SHP77 treated with DMSO at 0.1 percent for 48 hours (cell line): Measurements from ENCODE around the gene NOX5.

Experiments used
- DNase-seq: peaks from one replicate; lab custom pipeline; 2025; lab: John Stamatoyannopoulos, UW

NOX5 gene

GRCh38 chr15:69018951-69019350 is 4.5 kb downstream of the NOX5 start:
- DNase-seq, result no peak

- DNase-seq, result no peak
These were observed 7.4 kb downstream of the NOX5 start for GRCh38 chr15:69021895-69022294.

DNA sequence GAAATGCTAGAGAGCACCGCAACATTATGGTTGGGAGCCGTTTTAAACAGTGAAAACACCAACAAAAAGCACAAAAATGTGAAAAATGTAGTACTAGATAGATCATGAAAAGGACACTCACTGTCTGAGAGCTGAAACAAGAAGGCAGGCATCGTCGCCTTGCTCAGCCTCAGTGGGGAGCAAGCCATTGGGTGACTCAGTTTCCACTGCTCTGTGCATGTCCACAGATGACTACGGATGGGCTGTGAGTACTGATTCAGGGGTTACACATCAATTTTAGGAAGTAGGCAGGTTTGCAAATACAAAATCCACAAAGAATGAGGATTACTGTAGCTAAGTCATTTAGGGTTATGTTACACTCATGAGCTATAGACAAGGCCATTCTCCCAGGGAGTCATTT is 10.8 kb downstream of the NOX5 start:
- no peak for DNase-seq

GRCh38 chr15:69026355-69026754 is 11.9 kb downstream of the NOX5 start:
- DNase-seq, result no peak

GRCh38 chr15:69027976-69028518 is 13.6 kb downstream of the NOX5 start:
- no peak for DNase-seq

DNA sequence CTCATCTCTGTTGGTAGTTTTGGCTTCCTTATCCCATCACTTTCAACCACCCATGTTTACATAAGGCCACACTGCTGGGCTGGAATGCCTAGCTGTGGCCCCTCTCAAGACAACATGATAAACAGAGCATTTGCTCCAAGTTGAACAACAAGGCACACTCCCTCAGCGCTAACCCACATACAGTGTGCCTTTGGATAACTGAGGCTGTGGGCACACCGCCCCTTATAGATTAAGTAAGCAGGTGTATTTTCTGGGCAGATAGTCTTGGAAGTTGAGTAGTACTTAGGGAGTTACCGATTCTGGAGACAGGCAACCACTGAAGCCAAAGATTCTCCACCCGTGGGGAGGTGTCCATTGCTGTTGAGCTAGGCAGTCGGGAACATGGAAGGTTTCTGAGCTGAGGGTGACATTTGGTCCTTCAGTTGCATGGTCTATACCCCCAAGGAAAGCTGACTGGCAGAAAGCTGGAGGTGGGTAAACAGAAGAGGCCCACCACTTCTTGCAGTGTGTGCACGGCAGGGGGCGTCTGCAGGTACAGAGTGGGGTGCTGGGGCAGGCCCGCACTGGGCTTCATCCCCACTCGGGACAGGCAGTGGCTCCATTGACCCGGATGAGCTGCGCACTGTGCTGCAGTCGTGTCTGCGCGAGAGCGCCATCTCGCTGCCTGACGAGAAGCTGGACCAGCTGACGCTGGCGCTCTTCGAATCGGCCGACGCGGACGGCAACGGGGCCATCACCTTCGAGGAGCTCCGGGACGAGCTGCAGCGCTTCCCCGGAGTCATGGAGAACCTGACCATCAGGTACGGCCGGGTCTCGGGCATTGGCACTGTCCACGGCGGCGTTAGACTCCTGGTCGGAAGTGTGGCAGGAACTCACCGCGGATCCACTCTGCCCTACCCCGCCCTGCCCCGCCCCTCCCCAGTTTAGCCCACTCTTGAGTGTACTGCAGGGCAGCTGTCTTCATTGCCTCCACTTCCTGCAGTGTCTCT is 16.8 kb downstream of the NOX5 start:
- no peak for DNase-seq

GRCh38 chr15:69032031-69032430 is 17.5 kb downstream of the NOX5 start:
- no peak for DNase-seq

- DNase-seq, result no peak
These were observed 18.3 kb downstream of the NOX5 start for GRCh38 chr15:69032703-69033373.

- no peak for DNase-seq
These were observed 19.9 kb downstream of the NOX5 start for GRCh38 chr15:69034352-69034751.

DNA sequence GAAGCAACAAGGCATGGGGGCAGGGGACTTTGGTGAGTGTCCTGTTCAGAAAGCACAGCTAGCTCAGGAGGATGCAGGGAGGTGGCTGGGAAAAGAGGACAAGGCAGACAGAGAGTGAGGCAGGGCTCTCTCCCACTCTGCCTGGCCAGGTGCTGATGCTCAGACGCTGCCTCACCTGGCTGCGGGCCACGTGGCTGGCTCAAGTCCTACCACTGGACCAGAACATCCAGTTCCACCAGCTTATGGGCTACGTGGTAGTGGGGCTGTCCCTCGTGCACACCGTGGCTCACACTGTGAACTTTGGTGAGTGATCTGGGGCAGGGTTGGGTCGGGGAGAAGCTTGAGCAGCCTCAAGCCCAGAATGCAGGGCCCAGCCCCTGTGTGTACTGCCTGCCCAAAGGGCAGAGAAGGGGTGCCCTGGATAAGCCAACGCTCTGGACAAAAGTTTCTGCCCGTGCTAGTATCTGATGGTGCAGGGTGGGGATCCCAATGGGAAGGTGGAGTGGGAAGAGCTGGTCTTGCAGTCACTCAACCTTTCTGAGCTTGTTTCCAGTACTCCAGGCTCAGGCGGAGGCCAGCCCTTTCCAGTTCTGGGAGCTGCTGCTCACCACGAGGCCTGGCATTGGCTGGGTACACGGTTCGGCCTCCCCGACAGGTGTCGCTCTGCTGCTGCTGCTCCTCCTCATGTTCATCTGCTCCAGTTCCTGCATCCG is 20.9 kb downstream of the NOX5 start:
- peak; percentile 1 for DNase-seq

DNA sequence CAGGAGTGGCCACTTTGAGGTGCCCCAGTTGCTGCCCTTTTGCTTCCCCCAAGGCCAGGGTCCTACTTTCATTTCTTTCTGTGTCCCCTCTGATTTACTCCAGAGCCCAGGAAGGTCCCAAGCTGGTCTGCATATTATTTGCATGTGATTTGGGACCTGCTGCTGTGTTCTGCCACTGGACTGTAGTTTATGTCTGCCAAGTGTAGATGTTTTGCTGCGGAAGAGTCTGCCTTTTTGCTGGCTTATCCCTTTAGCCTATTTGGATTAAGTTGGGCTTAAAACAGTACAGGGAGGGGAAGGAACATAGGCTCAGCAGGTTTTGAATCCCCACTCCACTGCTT is 21.4 kb downstream of the NOX5 start:
- no peak for DNase-seq

DNA sequence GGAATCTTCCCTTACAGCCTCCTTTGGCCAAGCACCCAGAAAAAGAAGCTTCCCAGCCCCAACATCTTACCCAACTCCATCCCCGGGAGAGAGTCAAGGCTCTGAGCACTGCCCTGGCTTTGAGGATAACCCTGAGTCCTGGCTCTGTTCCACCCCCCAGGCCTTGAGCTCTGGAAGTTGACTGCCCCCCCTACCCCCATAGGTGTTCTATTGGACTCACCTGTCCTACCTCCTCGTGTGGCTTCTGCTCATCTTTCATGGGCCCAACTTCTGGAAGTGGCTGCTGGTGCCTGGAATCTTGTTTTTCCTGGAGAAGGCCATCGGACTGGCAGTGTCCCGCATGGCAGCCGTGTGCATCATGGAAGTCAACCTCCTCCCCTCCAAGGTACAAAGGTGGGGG is 22.3 kb downstream of the NOX5 start:
- DNase-seq, result no peak

DNA sequence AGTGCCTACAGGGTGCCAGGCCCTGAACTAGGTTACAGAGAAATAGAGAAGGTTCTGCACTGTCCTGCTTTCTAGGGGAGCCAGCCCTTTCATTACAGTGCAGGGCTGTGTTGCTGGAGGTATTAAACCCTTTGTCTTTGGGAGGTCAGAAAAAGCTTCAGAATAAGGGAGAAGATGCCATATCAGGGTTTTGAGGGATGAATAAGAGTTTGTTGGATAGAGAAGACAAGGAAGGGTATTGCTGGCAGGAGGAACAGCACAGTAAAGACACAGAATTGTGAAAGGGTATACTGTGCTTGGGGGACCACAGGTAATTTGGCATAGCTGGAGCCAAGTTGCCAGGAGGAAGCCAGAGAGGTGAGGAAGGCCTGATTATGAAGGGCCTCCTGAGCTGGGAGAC is 23.0 kb downstream of the NOX5 start:
- no peak for DNase-seq

DNA sequence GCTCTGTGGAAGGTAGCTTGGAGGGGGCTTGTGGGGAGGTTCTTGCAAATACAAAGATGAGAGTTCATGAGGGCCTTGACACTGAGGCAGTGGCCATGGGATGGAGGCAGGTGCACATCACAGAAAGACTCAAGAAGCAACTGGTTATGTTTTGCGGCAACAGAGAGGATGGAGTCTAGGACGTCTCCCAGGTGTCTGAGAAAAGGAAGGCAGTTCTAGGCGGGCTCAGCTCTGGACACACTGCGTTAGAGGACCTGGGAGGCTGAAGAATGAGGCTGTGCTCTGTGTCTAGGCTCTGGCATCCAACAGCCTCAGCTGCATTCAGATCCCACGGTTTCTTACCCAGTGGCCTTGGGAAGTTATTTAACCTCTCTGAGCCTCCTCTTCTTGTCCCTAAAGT is 23.5 kb downstream of the NOX5 start:
- no peak for DNase-seq

DNA sequence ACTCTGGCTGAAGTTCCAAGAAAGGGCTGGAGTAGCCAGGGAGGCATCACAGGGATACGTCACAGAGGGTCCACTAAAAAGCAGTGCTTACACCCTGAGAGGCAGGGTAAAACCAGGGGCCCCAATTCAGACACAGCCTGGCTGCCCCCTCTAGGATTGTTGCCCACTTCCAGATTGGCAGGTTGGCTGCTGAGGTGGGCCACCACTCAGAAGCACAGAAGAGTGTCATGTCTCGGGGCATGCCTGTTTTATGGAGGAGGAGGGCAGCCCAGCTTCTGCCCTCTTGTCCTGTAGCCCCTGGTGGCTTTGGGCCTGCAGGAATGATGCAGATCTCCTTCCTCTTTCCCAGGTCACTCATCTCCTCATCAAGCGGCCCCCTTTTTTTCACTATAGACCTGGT is 24.0 kb downstream of the NOX5 start:
- no peak for DNase-seq

GRCh38 chr15:69039516-69040225 is 25.2 kb downstream of the NOX5 start:
- DNase-seq, result no peak

DNA sequence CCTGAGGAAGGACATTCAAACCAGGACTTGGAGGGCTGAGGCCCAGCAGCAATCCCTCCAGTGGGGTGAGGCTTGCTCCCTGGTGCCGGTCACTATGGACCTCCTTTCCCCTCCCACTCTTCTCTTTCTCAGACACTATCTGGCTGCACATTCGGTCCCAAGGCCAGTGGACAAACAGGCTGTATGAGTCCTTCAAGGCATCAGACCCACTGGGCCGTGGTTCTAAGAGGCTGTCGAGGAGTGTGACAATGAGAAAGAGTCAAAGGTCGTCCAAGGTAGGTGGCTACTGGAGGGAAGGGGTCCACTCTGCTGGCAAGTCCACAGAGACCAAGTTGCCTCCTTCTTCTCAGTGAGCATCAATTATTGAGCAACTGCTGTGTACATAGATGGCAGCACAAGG is 28.0 kb downstream of the NOX5 start:
- no peak for DNase-seq

DNA sequence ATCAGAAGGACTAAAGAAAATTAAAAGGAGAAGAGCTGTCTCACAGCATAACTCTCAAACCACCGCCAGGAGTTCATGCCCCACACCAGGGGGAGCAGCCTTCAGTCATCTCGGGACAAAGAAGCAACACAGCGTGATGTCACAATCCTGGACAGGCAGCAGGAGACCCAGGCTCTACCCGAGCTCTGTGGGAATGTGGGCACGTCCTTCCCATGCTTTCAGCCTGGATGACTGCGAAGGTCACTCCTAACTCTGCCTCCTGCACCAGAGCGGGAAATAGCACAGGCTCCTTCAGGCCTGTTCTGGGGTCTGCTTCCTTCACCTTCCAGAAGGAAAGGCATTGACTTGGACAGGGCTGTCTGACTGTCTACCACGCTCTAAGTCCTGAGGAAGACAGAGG is 31.3 kb downstream of the NOX5 start:
- DNase-seq, result no peak

DNA sequence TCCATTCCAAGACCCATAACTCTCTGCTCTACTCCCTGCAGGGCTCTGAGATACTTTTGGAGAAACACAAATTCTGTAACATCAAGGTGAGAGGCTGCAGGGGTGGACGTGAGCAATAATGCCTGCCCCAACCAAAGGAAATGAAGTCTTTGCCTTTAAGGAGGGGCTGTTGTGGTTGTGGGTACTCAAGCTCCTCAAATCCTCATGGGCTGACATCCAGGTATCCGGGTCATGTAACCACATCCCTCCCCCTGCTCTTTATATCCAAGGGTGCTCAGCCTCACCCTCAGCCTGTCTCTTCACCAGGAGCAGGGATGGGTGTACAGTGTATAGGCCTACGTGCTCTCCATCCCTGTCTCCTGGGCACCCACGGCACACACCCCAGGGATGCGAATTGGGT is 32.3 kb downstream of the NOX5 start:
- no peak for DNase-seq

- DNase-seq, result no peak
These were observed 35.5 kb downstream of the NOX5 start for GRCh38 chr15:69049976-69050375.

- DNase-seq, result no peak
These were observed 40.8 kb downstream of the NOX5 start for GRCh38 chr15:69055251-69055650.

GRCh38 chr15:69056365-69056764 is 41.9 kb downstream of the NOX5 start:
- peak; percentile 3 for DNase-seq
